Stimulated activated naive CD8-positive, alpha-beta T cell treated with anti-CD3 and anti-CD28 coated beads, Interleukin-15, amount 100 ng/mL, for 72 hours (primary cell): Measurements from ENCODE around the gene ZNF792.
"Not testable (repeated sequence)": the region's sequence is repeated elsewhere in the genome, so short reads cannot be mapped to it uniquely, and the experiment has no call there.

Source experiments
- ATAC-seq: fragments of 150-1000 bp; cut with Tn5 transposase; 2 replicates; pipeline ENCODE4 v1.10.0; 2021; ENCODE audit warnings: mild to moderate bottlenecking, moderate library complexity
- DNase-seq, 2 donors: peaks; one replicate each; pipeline ENCODE4 v3.0.0; 2021 to 2022
- H3K27ac Mint-ChIP-seq, 2 donors: one replicate each; pipeline ENCODE4 v1.8.0; 2022; ENCODE audit warnings: mild to moderate bottlenecking in 2 of 2, mixed read lengths in 2 of 2, moderate library complexity in 2 of 2
- H3K27me3 Mint-ChIP-seq: one replicate; pipeline ENCODE4 v1.8.0; 2022; ENCODE audit warnings: mixed read lengths
- H3K4me1 Mint-ChIP-seq: one replicate; pipeline ENCODE4 v1.8.0; 2022; ENCODE audit warnings: mild to moderate bottlenecking, mixed read lengths
- H3K4me3 Mint-ChIP-seq, 2 donors: one replicate each; pipeline ENCODE4 v1.8.0; 2022; ENCODE audit warnings: mild to moderate bottlenecking in 2 of 2, mixed read lengths in 2 of 2, moderate library complexity in 1 of 2
- H3K9me3 Mint-ChIP-seq, 2 donors: one replicate each; pipeline ENCODE4 v1.8.0; 2022; ENCODE audit warnings: mixed read lengths in 2 of 2

Gene ZNF792

GRCh38 chr19:34926361-34926684 lies 37.7 kb downstream of the ZNF792 start:
- Mint-ChIP-seq H3K4me3 (peak overlapping the region; percentile 96 to 99), H3K27me3 (no peaks in the 10 kb centered on the region), H3K4me1 (peaks cover 6% of the 10 kb centered on the region), H3K27ac (no peak overlapping the region), H3K9me3 (no peaks in the 10 kb centered on the region)
- ATAC-seq (no peak), DNase-seq (no peak)

GRCh38 chr19:34925278-34925855 lies 38.7 kb downstream of the ZNF792 start:
- DNase-seq (no peak), ATAC-seq (no peak)

GRCh38 chr19:34920090-34920786 lies 43.8 kb downstream of the ZNF792 start:
- ATAC-seq, H3K4me1 Mint-ChIP-seq, H3K27ac Mint-ChIP-seq, H3K27me3 Mint-ChIP-seq, H3K4me3 Mint-ChIP-seq, DNase-seq: not testable (repeated sequence)
- peaks cover 27 to 35% of the 10 kb centered on the region in 2 donors for H3K9me3 Mint-ChIP-seq

More at GRCh38 chr19:34925278-34925855, 38.7 kb downstream of the ZNF792 start:
- H3K27me3 Mint-ChIP-seq = no peaks in the 10 kb centered on the region
- peaks cover 6% of the 10 kb centered on the region for H3K4me1 Mint-ChIP-seq
- no peaks in the 10 kb centered on the region for H3K9me3 Mint-ChIP-seq
- no peak overlapping the region for H3K4me3 Mint-ChIP-seq
- H3K27ac Mint-ChIP-seq = no peak overlapping the region

- H3K27me3 Mint-ChIP-seq = no peaks in the 10 kb centered on the region
- peaks cover 31 to 35% of the 10 kb centered on the region in 2 donors for H3K9me3 Mint-ChIP-seq
- H3K27ac Mint-ChIP-seq = no peak overlapping the region
- no peaks in the 10 kb centered on the region for H3K4me1 Mint-ChIP-seq
- no peak overlapping the region for H3K4me3 Mint-ChIP-seq
- no peak for ATAC-seq
- DNase-seq = no peak
These were observed 45.8 kb downstream of the ZNF792 start for GRCh38 chr19:34918190-34918589.

GRCh38 chr19:34917144-34917543 lies 46.9 kb downstream of the ZNF792 start:
- not testable (repeated sequence) for H3K4me1 Mint-ChIP-seq, DNase-seq, H3K4me3 Mint-ChIP-seq, H3K27ac Mint-ChIP-seq, H3K27me3 Mint-ChIP-seq, ATAC-seq
- peaks cover 31 to 40% of the 10 kb centered on the region in 2 donors for H3K9me3 Mint-ChIP-seq

GRCh38 chr19:34910770-34911169 lies 53.3 kb downstream of the ZNF792 start:
- Mint-ChIP-seq H3K27ac (no peak overlapping the region), H3K4me1 (peaks cover 9% of the 10 kb centered on the region), H3K27me3 (peaks cover 25% of the 10 kb centered on the region), H3K9me3 (peaks cover 13 to 17% of the 10 kb centered on the region in 2 donors), H3K4me3 (no peak overlapping the region)
- ATAC-seq (no peak), DNase-seq (no peak)
